ENCODE results near the gene GRAMD1B. TPM values are rescaled to one million over a fixed set of nuclear protein-coding genes. Genes with fewer than 3 reads are reported as not detected.

GRAMD1B gene
- total RNA-seq, 2 donors from 2014 or later = 1.7 to 1.9 TPM

- no peak for DNase-seq
- no peak for TF ChIP-seq CTCF (IDR thresholded peaks at IDR 0.05)
- no peaks in the 10 kb centered on the region for H3K36me3 ChIP-seq
- no peaks in the 10 kb centered on the region for H3K27me3 ChIP-seq
- H3K4me3 ChIP-seq = no peak overlapping the region
- no peak overlapping the region for H3K9ac ChIP-seq (ENCODE audit: low read depth in 2 of 2, low read length in 2 of 2)
- no peak overlapping the region for H3K27ac ChIP-seq
- intact Hi-C loops (cut with DNase I) = no loop called here
- H3K4me1 ChIP-seq = no peaks in the 10 kb centered on the region
- H3K9me3 ChIP-seq = no peaks in the 10 kb centered on the region
Observed at GRCh38 chr11:123601136-123601535, 171.1 kb downstream of the GRAMD1B start.

GRCh38 chr11:123601743-123602142 is 171.7 kb downstream of the GRAMD1B start:
- H3K9me3 ChIP-seq = no peaks in the 10 kb centered on the region
- no peaks in the 10 kb centered on the region for H3K27me3 ChIP-seq
- no peak overlapping the region for H3K4me3 ChIP-seq
- no peaks in the 10 kb centered on the region for H3K4me1 ChIP-seq
- no peak for DNase-seq
- no peak overlapping the region for H3K27ac ChIP-seq
- intact Hi-C loops (cut with DNase I) = no loop called here
- no peak for TF ChIP-seq CTCF (IDR thresholded peaks at IDR 0.05)
- H3K36me3 ChIP-seq = no peaks in the 10 kb centered on the region
- H3K9ac ChIP-seq (ENCODE audit: low read depth in 2 of 2, low read length in 2 of 2) = no peak overlapping the region

GRCh38 chr11:123603666-123604065 is 173.6 kb downstream of the GRAMD1B start:
- intact Hi-C loops (cut with DNase I) = no loop called here
- no peaks in the 10 kb centered on the region for H3K9me3 ChIP-seq
- no peak overlapping the region for H3K9ac ChIP-seq (ENCODE audit: low read depth in 2 of 2, low read length in 2 of 2)
- no peaks in the 10 kb centered on the region for H3K27me3 ChIP-seq
- H3K4me3 ChIP-seq = no peak overlapping the region
- TF ChIP-seq CTCF (IDR thresholded peaks at IDR 0.05) = no peak
- H3K27ac ChIP-seq = no peak overlapping the region
- no peaks in the 10 kb centered on the region for H3K36me3 ChIP-seq
- DNase-seq = no peak
- no peaks in the 10 kb centered on the region for H3K4me1 ChIP-seq

- Histone ChIP-seq H3K27me3 (no peaks in the 10 kb centered on the region), H3K4me3 (no peak overlapping the region), H3K27ac (no peak overlapping the region), H3K4me1 (no peaks in the 10 kb centered on the region), H3K9ac (ENCODE audit: low read depth in 2 of 2, low read length in 2 of 2) (no peak overlapping the region), H3K36me3 (no peaks in the 10 kb centered on the region), H3K9me3 (no peaks in the 10 kb centered on the region)
- intact Hi-C loops (cut with DNase I) = no loop called here
- no peak for DNase-seq
- no peak for TF ChIP-seq CTCF (IDR thresholded peaks at IDR 0.05)
Observed at GRCh38 chr11:123607781-123608180, 177.7 kb downstream of the GRAMD1B start.

- no peak overlapping the region for H3K4me3 ChIP-seq
- no peak overlapping the region for H3K27ac ChIP-seq
- no peaks in the 10 kb centered on the region for H3K9me3 ChIP-seq
- intact Hi-C loops (cut with DNase I) = no loop called here
- H3K9ac ChIP-seq (ENCODE audit: low read depth in 2 of 2, low read length in 2 of 2) = no peak overlapping the region
- H3K27me3 ChIP-seq = no peaks in the 10 kb centered on the region
- no peaks in the 10 kb centered on the region for H3K4me1 ChIP-seq
- TF ChIP-seq CTCF (IDR thresholded peaks at IDR 0.05) = no peak
- no peaks in the 10 kb centered on the region for H3K36me3 ChIP-seq
- no peak for DNase-seq
Observed at GRCh38 chr11:123608371-123608770, 178.3 kb downstream of the GRAMD1B start.

- intact Hi-C loops (cut with DNase I) = no loop called here
- Histone ChIP-seq H3K4me1 (no peaks in the 10 kb centered on the region), H3K4me3 (no peak overlapping the region), H3K27ac (no peak overlapping the region), H3K27me3 (no peaks in the 10 kb centered on the region), H3K36me3 (no peaks in the 10 kb centered on the region), H3K9ac (ENCODE audit: low read depth in 2 of 2, low read length in 2 of 2) (no peak overlapping the region), H3K9me3 (no peaks in the 10 kb centered on the region)
- no peak for TF ChIP-seq CTCF (IDR thresholded peaks at IDR 0.05)
- no peak for DNase-seq
Observed at GRCh38 chr11:123608945-123609344, 178.9 kb downstream of the GRAMD1B start.
